AG08395 (cell line): ENCODE data around the gene CDK5R2.

Experiments
- DNase-seq: peaks from one replicate; pipeline ENCODE4 v3.0.0; 2012; ENCODE audit warnings: mixed read lengths, low spot score

Gene CDK5R2

DNA sequence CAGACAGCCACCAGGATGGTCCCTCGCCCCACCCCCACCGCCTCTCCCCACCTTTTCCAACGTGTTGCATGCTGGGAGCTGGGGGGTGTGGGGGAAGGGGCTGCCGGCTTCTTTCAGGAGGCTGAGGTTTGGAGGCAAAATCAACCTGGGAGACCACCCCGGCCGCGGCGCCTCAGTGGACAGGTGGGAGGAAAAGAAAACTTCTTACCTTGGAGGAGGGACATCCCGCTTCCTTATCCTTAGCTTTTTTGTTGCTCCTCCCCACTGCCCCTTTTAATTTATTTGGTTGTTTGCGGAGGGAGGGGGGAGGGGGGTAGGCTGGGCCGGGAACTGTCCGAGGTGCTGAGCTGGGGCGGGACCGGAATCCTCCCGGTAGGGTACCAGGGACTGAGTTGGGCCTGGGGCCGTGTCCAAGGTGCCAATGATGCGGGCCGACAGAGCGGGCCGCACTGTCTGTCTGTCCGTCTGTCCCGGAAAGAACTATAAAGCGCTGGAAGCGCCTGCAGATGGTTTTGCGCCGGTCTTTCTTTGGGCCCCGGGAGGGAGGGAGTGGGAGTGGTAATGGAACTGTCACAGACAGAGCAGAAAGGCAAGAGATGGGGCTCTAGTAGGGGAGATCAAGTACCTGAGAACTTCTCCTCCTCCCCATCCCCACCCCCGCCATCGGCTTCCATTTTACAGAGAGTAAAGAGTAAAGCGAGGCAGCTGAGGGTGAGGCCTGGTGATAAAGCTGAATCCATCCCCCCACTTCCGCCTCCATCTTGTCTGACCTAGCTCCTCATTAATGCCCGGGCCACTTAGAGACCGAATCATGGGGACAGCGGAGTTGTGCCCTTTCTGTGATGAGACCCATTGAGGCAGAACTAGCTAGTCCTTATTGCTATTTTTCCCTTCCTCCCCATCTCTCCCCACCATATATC is 2.4 kb downstream of the CDK5R2 start:
- DNase-seq: peak; percentile 35

DNA sequence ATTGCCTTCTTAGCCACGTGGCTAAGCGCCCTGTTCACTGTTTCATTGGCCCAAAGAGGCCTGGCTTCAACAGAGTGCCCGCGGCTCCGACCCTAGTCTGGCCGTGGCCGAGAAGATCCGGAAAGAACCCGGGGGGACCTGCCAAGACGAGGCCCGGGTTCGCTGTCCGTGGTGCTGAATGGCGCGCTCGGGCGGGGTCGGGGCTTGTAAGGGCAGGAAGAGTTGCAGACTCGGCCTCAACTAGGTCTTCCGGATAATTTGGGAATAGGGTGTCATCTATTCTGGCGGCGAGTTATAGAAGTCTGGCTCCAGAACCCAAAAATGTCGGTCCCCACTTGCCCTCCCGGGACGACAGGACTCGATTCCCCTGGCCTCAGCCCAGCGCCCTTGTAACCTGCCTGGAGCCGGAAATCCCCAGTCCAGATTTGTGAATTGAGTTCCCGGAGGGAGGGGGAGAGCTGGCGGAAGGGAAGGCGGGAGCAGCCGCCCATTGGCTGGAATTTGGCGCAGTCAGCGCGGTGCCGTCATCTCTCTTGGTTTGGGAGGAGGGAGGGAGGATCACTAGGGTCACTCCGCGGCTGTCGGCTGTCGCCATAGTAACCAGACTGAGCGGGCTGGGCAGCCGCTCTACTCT is 3.5 kb downstream of the CDK5R2 start:
- DNase-seq: peak; percentile 64

DNA sequence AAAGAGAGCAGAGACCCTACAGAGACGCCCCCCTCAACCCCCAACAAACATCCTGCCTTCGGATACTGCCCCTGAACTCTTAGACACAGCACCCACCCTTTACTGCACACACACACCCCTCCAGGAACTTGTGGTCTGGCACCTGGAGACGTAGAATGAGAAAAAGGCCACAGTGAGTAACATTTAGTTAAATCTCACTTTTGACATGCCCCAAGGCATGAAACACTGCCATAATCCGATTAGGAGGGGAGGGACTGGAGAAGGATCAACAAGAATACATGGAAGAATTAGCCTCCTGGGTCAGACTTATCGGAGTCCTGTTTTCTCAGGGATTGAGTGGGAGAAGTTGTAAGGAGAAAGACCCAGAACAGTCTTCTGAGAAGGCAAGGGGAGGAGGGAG is 4.1 kb downstream of the CDK5R2 start:
- DNase-seq: no peak

DNA sequence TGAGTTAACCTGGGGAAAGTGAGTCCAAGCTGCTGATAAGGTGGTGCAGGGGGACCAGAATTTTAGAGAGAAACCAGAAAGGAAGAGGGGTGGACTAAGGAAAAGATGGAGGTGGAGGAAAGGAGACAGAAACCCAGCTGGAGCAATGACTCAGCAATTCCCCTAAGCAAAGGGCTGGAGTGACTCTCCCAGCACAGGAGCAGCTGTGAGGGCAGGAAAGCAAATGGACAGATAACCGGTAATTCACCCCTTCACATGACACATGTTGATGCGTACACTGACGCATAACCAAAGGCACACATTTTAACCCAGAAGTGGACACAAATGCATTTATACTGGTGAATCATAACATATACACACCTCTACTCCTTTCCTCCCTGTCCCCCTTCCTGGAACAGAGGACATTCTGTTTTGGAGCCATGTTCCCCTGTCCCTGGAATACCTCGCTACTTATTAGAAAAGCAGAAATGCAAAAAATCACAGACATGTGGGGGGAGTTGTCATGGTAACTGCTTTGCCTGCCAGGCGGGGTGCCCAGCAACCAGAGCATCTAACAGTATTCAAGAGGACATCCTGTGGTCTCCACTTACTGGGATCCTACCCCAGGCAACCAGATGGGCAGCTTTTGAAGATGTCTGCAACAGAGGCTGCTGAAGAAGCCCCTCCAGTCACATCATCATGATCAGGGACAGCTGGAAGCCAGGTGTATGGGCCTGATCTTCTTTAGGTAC is 4.7 kb downstream of the CDK5R2 start:
- DNase-seq: peak; percentile 31

DNA sequence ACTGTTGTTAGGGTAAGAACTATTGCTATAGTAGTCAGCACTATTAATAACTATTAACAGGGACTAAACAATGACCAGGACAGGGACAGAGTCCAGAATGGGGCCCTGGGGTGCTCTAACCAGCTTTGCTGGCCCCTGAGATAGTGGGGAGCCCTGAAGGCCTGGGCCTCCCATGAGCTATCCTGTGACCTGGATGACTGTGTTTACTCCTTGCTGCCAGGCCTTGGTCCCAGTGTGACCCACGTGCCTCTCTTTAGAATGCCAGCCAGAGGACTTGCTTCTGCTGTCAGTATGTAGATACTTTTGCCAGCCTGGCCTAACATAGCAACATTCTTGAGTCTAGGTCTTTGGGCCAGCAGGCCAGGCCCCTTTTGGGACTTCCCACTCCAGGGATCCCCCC is 11.4 kb downstream of the CDK5R2 start:
- no peak for DNase-seq

DNA sequence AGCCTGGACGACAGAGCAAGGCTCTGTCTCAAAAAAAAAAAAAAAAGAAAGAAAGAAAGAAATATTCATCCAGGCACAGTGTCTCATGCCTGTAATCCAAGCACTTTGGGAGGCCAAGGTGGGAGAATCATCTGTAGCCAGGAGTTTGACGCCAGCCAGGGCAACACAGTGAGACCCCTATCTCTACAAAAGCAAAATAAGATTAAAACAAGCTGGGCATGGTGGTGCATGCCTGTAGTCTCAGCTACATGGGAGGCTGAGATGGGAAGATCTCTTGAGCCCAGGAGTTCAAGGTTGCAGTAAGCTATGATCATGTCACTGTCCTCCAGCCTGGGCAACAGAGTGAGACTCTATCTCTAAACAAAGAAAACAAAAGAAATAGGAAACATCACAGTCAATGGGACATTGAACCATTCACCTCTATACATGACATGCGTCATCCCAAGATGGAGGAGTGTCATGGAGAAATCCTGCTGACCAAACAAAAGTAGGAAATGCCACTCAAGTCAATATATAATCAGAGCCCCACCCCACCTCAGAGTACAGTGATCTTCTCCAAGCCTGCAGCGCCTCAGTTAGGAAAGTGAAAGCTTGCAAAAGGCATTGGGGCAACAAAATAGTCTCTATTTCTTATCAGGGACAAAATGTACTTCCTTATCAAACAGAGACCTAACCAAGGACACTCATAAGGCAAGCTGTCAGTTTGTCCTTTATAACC is 15.8 kb downstream of the CDK5R2 start:
- no peak for DNase-seq

DNA sequence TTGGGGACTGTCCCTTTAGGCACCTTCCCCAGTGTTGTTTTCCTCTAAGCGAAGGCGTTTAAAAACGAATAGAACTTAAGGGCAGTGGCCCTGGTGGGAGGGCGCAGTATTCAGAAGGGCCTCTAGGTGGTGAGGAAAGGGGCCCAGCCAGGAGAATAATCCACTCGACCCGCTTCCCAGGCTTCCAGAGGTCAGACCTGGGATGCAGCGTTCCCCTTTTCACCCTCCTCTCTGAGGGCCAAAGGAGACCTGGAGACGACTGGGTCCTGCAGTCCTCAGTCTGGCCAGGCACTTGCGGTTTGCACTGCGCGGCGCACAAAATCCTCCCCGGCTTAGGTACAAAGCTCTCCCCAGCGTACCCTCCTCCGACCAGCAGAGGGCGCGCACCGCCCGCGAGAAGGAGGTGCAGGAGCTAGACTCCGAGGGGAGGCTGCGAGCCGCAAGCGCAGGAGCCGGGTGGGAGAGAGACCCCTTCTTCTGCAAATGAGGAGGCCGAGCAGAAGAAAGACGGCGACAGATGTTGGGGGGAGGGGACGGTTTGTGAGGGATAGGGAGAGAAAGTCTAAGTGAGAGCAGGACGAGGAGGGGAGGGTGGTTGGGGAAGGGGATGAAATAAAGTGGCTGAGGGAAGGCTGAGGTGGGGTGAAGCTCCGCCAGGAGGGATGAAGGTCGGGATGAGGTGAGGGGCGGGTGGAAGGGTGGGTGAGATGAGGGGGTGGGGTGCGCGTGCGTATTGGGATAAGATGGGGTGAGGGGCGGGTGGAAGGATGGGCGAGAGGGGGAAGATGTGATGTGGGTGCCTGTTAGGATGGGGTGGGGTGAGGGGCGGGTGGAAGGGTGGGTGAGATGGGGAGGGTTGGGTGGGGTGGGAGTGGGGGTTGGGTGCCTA is 20.6 kb downstream of the CDK5R2 start:
- peak; percentile 84 for DNase-seq

DNA sequence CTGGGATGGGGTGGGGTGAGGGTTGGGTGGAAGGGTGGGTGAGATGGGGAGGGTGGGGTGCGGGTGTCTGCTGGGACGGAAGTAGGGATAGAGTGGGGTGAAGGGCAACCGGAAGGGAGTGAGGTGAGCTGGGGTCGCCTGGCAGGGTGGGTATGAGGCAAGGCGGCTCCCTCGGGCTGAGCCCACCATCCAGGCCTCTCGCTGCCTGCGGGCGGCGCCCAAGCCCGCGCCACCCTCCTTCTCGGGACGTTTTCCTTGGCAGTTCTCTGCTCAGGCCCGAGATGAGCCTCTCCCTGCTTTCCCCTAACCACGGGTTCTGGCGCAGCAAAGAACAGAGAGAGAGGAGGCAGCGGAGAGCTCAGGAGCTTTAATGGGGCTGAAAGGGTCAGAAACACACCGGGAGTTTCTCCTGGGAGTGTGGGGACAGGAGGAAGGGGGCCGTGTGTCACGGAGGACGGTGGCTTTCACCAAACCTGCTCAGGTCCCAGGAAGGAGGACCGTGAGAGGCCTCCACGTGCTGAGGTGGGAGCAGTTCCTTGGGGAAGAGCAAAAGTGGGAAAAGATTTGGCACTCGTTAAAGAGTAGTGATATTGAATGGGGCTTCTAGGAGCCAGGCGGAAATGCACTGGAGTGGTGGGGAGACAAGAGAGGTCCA is 21.4 kb downstream of the CDK5R2 start:
- no peak for DNase-seq

DNA sequence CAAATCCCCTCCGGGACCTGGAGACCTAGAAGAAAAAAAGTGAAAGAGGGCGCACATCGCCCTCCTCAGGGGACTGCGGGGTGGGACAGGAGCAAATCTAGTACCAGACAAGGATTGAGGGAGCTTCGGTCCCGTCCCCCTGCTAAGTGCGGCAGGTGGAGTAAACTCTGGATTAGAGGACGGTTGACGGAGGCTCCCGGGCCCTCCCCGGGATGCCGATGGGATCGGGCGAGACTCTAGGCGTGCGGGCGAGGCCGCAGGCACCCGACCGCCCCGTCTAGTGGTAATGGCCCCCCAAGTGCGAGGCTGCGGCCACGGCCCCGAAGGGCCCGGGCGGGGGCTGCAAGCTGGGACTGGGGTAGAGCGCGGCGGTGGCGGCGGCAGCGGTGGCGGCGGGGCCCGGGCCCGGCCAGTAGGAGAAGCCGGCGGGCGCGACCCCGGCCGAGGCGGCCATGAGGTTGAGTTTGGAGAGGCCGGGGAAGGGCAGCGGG is 22.0 kb downstream of the CDK5R2 start:
- no peak for DNase-seq

DNA sequence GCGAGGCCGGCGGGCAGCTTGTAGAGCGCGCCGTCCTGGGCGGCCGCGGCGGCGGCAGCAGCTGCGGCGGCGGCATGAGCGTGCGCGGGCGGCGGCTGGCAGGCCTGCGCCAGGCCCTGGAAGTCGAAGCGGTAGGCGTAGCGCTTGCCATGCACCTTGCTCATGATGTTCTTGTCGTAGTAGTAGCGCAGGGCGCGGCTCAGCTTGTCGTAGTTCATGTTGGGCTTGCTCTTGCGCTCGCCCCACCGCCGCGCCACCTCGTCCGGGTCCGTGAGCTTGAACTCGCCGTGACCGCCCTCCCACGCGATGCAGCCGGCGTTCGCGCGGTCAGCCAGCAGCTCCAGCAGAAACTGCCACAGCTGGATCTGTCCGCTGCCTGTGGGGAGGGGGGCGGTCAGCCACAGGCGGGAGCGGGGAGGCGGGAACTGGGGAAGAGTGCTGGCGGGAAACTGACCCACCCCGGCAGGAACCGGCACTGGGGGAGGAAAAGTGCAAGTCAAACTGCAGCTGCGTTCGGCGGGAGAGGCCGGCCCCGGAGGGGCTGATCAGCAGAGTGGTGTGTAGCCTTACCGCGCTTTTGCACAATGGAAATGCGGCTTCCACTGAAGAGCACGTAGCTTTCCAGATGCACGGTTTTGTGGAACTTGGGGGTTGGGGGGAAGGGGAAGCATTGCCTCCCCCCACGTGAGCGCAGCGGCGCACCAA is 22.6 kb downstream of the CDK5R2 start:
- DNase-seq: no peak

DNA sequence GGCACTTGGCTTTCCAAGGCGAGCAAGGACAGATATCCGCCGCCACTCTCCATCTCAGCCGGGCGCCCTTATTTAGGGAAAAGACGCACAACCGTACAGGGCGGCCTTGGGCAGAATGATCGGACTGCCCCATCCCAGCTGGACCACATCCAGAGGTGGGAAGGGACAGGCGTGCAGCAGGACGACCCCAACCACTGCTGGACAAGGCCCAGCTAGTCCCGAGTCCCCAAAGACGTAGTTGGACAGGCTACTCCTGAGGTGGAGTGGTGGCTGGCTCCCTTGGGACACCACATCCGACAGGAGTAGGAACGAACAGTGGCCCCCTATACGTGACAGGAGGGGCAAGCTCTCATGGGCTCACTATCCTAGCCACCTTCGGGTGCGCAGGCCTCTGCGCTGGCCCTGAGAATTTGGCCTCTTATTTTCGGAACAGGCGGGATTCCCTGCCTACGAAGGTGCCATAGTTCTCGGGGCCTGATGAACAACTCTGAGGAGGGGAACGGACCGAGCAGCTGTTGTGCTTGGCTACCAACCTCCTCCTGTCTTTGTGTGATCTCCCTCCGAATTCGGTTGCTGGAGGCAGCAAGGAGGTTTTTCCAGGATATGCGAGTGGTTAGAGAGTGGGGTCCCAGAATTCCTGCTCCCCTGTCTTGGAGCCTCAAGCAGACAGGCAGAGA is 23.3 kb downstream of the CDK5R2 start:
- DNase-seq: no peak

DNA sequence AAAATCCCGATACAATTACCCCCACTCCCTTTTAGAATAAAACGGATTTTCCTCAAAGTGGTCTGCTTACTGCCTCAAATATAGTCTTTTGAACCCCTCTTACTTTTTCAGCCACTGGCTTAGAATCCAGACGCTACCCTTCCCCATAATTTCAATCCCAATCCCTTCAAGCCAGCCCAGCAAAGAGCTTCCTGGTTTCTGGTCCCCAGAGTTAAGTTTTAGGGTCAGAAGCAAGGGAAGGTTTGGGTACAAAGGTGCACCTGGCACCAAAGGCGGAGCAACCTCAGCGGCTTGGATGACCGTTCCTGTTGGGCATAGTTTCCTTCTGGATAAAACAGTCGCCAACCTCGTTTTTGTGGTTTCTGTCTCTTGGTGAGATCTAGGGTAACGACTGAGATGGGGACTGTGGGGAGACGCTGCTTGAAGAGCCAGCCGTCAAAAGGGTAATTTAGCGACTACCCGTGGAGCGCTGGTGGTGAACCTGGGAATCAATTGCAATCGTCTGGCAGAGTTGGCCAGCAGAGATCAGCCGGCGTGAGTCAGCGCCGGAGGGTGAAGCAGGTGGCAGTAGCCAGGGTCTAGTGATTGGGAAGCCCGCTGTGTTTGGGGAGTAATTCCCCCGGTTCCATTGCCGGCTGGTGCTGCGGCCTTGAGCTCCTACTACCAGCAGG is 23.9 kb downstream of the CDK5R2 start:
- no peak for DNase-seq

DNA sequence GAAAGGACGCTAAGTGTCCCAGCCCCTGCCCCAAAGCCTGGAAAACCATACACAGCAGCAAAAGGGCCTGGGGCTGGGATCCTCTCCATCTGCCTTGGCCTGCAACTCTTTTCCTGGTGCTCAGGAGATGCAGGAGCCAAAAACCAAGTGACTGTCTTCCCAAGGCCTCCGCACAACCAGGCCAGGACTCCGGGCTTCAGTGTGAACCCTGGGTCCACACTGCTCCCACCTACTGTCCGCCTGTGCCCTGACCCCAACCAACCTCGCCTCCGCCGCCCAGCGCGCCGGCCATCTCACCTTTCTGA is 24.4 kb downstream of the CDK5R2 start:
- no peak for DNase-seq

DNA sequence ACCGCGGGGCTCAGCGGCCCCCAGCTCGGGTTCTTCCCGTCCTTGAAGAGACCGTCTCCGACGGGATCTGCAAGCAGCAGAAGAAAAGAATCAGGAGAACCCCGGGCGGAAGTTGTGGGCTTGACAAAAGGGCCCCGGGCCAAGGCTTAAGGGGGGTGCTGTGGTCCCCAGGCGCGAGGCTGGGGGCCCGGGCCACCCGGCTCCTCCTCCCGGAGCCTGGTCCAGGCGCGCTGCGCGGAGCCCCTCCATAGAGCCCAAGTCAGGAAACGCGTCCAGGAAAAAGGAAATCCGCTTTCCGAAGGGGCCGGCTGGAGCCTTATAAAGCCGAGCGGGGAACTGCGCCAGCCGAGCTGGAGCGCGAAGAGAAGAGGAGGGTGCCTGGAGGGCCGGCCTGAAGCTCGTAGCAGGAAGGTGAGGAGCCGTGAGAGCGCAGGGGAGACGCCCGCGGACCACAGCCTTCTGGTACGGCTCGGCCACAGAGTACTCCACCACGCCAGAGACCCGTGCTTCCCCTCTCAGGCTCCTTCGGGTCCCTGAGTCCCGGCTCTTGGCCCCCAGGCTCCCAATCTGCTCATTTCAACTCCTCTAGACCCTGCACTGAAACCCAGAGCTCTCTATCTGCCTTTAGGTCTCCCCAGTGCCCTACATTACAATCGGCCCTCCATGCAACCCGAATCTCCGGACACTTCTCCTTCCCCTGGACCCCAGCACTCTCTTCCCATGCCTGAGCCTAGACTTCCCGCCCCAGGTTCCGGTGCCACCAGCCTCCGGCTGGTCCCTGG is 25.0 kb downstream of the CDK5R2 start:
- DNase-seq: no peak

DNA sequence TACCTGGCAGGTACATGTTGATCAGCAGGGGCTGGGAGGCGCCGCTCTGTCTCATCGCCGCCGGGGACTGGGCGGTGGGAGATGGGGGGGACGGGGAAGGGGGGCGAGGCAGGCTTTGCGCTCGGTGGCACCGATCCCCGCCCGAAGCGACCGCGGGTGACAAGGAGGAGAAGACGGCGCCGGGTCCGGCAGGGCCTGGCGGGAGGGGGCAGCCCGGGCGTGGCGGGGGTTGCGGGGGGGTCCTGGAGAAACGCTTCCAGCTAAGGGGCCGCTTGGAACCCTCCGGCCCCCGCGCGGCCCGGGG is 25.5 kb downstream of the CDK5R2 start, which contains the start of gene FEV:
Gene FEV, minus strand, starts transcription at position 164 of the 304 bp plus-strand sequence. Its CDS starts 109 bp downstream, at position 55.
- DNase-seq: no peak

DNA sequence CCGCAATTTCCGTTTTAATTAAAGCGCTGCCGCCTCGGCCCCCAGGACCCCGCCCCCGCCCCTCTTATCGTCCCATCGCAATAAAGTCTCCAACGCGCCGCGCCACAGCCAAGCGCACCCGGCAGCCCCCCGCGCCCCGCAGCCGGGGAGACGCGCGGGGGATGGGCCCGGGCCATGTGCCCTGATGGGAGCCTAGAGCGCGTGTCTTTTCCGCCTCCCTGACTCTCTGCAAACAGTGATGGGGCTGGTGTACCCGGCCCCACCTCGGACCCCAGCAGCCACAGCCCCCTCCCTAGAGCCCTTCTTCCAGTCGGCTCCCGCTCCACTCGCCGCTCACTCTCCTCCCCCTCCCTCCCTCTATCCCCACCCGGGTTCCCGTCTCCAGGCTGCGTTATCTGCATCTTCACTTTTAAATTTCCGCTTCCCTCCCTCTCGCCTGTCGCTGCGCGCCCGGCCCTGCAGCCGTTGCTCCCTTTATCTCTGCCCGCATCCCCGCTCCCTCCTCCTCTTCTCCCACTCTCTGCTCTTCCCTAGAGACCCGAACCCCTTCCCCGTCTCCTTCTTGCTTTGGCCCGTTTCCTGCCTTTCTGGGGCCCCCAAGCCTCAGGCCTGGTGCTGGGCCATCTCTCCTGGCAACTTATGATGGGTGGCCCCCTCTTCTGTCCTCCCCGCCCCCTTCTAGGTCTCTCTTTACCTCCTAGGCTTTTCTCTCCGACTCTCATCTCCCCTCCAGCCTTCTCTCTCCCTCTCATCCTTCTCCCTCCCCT is 26.0 kb downstream of the CDK5R2 start:
- DNase-seq: no peak

DNA sequence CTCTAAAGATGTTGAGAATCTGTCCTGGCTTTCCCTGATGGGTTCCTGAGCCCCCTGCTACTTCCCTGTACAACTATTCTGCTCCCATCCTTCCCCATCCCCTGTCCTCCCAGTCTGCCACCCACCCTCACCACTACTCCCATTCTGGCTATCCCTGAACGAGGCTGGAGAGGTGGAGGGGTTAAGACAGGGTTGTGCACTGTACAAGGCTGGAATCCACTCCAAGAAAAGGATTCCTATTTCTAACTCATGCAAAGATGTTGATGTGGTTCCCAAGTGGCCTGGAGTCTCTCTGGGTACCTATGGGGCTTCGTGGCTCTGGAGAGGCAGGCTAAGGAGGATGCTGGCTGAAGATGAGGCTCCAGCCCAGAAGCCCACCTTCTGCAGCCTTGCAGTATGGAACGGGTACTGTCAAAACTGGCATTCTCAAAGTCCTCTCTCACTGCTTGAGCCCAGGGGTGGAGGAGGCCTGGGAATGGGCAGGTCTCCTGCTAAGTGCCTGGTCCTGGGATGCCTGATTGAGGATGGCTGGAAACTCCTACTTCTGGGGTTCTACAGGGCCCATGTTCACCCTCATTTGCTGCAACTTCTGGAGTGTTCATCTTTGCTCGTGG is 26.8 kb downstream of the CDK5R2 start:
- no peak for DNase-seq
